ENCODE measurements around the gene APCDD1L.

DNA sequence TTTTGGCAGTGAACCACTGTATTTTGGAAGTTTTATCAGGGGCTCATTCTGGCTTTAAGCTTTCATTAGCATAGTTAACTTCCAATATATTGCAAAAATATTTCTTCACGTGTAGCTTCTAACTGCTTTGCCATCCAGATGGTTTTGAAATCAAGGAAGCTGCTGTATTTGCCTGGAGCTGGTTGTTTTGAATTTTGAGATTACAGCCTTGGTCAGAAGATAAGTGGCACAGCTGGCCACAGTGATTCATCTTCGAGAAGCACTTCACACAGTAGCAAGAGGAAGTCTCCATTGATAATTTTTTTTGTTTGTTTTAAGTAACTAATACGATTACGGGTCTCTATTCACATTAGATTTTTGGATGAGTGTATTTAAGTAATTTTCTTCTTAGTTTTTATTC lies 3.8 kb downstream of the APCDD1L start:
- TF ChIP-seq, protein P1, sequence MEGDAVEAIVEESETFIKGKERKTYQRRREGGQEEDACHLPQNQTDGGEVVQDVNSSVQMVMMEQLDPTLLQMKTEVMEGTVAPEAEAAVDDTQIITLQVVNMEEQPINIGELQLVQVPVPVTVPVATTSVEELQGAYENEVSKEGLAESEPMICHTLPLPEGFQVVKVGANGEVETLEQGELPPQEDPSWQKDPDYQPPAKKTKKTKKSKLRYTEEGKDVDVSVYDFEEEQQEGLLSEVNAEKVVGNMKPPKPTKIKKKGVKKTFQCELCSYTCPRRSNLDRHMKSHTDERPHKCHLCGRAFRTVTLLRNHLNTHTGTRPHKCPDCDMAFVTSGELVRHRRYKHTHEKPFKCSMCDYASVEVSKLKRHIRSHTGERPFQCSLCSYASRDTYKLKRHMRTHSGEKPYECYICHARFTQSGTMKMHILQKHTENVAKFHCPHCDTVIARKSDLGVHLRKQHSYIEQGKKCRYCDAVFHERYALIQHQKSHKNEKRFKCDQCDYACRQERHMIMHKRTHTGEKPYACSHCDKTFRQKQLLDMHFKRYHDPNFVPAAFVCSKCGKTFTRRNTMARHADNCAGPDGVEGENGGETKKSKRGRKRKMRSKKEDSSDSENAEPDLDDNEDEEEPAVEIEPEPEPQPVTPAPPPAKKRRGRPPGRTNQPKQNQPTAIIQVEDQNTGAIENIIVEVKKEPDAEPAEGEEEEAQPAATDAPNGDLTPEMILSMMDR (IDR thresholded peaks at IDR 0.05): no peak
- TF ChIP-seq POLR2A (IDR thresholded peaks at IDR 0.05): no peak
- no peak for TF ChIP-seq POLR2AphosphoS5 (IDR thresholded peaks at IDR 0.05)

Measured in suprapubic skin (tissue), 4 donors.